SJSA1 (cell line): Measurements from ENCODE around the gene BASP1. TPM values are rescaled to one million over a fixed set of nuclear protein-coding genes. Genes with fewer than 3 reads are reported as not detected.
"Not testable (repeated sequence)": the region's sequence is repeated elsewhere in the genome, so short reads cannot be mapped to it uniquely, and the experiment has no call there.

Source experiments
- DNase-seq, 2 experiments: peaks; one replicate each; pipeline ENCODE4 v3.0.0-alpha.2; 2015 to 2020; ENCODE audit warnings: low spot score in 2 of 2, low read depth in 1 of 2
- H3K27ac ChIP-seq: fragments of 250-450 bp; sonication (Bioruptor Pico); 2 replicates; pipeline ENCODE4 v1.5.1; 2020; ENCODE audit warnings: mild to moderate bottlenecking, moderate library complexity
- H3K27me3 ChIP-seq: fragments of 250-450 bp; sonication (Bioruptor Pico); replicated peaks from 2 replicates; pipeline ENCODE4 v1.5.1; 2020; ENCODE audit warnings: mild to moderate bottlenecking, moderate library complexity
- H3K36me3 ChIP-seq: fragments of 250-450 bp; sonication (Bioruptor Pico); 2 replicates; pipeline ENCODE4 v1.5.1; 2020; ENCODE audit warnings: mild to moderate bottlenecking
- H3K4me1 ChIP-seq: fragments of 250-450 bp; sonication (Bioruptor Pico); replicated peaks from 2 replicates; pipeline ENCODE4 v1.6.1; 2021; ENCODE audit warnings: mild to moderate bottlenecking
- H3K4me3 ChIP-seq: fragments of 250-450 bp; sonication (Bioruptor Pico); 2 replicates; pipeline ENCODE4 v1.5.1; 2020; ENCODE audit warnings: mild to moderate bottlenecking
- H3K9me3 ChIP-seq: fragments of 250-450 bp; sonication (Bioruptor Pico); replicated peaks from 2 replicates; pipeline ENCODE4 v1.5.1; 2020; ENCODE audit warnings: mild to moderate bottlenecking
- total RNA-seq: library from RNA; depleted of rRNA; stranded (reverse); fragments of >200 nt; shearing (Covaris generic); gene quantifications from 2 replicates; pipeline ENCODE4 v1.2.3, GENCODE V29; 2014

Gene BASP1
- total RNA-seq, 1 experiment from 2014 or later = 523 TPM

DNA sequence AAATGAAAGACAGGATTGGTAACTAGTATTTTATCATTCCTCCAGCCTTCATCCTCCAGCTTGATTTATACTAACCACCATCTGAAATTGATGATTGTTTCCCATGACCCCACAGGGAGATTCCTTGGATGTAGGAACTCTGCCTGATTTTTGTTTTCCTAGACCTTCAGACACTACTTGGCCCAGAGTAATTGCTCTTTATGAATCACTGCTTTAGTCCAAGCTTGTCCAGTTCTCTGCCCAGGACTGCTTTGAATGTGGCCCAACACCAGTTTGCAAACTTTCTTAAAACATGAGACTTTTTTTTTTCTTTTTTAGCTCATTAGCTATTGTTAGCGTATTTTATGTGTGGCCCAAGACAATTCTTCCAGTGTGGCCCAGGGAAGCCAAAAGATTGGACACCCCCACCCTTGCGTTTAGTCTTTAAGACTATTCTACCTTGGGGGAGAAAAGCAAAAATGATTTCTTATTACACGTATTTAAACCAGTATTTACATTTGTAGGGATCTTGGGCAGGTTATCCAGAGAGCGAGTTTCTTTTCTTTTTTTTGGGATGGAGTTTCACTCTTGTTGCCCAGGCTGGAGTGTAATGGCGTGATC is 18.4 kb downstream of the BASP1 start:
- Histone ChIP-seq H3K4me1 (peaks cover 69% of the 10 kb centered on the region), H3K4me3 (peak overlapping the region; percentile 8), H3K9me3 (no peaks in the 10 kb centered on the region), H3K27me3 (no peaks in the 10 kb centered on the region), H3K27ac (peak overlapping the region; percentile 88), H3K36me3 (peaks cover 71% of the 10 kb centered on the region)
- peak; percentile 84 to 93 for DNase-seq

DNA sequence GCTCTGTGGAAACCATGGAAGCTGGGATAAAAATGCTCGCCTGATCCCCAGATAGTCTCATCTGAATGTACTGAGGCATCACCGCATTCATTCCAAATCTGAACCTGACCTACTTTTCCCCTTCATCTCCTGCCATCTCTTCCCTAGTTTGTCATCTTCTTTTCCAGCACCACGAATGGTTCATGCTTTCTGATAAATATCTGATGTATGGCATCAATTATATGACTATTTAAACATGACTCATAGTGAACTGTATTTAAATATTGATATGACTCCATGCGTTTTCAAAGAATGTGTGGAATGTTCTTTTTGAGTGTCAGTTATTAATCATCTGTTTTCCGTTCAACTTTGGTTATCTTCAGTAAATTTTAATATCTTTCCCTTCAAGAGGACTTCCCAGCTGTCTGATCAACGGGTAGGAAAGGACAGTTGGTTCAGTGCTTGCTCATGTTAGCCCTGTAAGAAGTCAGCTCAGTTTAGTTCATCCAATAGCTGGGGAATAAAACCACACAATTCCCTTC is 21.1 kb downstream of the BASP1 start:
- Histone ChIP-seq H3K27ac (peak overlapping the region; percentile 58), H3K36me3 (peaks cover 68% of the 10 kb centered on the region), H3K4me1 (peaks cover 73% of the 10 kb centered on the region), H3K4me3 (no peak overlapping the region), H3K27me3 (no peaks in the 10 kb centered on the region), H3K9me3 (no peaks in the 10 kb centered on the region)
- DNase-seq = peak in 1 of 2 experiments; percentile 71

DNA sequence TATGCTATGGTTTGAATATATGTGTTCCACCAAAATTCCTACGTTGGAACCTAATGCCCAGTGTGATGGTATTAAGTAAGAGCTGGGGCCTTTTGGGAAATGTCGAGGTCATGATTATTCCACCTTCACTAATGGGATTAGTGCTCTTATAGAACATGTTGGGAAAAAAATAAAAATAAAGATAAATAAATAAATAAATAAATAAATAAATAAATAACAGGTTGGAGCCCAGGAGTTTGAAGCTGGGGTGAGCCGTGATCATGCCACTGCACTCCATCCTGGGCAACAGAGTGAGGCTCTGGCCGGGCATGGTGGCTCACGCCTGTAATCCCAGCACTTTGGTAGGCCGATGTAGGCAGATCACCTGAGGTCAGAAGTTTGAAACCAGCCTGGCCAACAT is 22.5 kb downstream of the BASP1 start:
- DNase-seq = no peak
- peaks cover 67% of the 10 kb centered on the region for H3K36me3 ChIP-seq
- H3K27me3 ChIP-seq = no peaks in the 10 kb centered on the region
- H3K4me1 ChIP-seq = peaks cover 60% of the 10 kb centered on the region
- no peak overlapping the region for H3K4me3 ChIP-seq
- no peaks in the 10 kb centered on the region for H3K9me3 ChIP-seq
- H3K27ac ChIP-seq = peak overlapping the region; percentile 58; the same call in 1 of the 2 replicates

DNA sequence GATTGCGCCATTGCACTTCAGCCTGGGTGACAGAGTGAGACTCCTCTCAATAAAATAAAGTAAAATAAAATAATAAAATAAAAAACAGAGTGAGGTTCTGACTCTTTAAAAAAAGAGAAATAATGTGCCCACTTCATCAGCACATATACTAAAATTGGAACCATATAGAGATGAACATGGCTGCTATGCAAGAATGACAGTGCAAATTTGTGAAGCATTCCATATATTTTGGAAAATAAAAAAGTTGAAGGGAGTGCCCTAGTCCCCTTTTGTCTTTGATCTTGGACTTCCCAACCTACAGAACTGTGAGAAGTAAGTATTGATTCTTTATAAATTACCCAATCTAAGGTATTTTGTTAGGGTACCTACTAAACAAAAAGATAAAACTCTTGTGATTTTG is 23.1 kb downstream of the BASP1 start:
- Histone ChIP-seq H3K36me3 (peaks cover 66% of the 10 kb centered on the region), H3K4me1 (peaks cover 54% of the 10 kb centered on the region), H3K9me3 (no peaks in the 10 kb centered on the region), H3K27me3 (no peaks in the 10 kb centered on the region), H3K27ac (peak overlapping the region; percentile 18; the same call in 1 of the 2 replicates), H3K4me3 (no peak overlapping the region)
- no peak for DNase-seq

DNA sequence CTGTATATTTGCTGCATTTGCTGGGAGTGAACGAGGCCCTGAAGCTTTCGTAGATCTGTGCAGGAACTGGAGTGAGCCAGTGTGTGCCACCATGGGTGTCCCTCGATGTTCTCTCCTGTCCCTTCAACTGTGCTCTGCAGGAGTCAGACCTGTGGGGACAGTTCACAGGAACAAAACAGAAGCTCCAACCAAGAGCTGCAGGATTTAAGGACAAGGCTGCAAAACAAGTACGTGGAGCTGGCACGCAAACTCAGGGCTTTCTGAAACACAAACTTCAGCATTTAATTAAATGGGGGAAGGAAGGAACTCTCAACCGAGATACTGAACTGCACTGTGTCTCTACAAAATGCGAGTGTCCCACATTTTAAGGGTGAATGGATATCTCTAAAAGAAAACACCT is 24.2 kb downstream of the BASP1 start:
- peaks cover 46% of the 10 kb centered on the region for H3K4me1 ChIP-seq

DNA sequence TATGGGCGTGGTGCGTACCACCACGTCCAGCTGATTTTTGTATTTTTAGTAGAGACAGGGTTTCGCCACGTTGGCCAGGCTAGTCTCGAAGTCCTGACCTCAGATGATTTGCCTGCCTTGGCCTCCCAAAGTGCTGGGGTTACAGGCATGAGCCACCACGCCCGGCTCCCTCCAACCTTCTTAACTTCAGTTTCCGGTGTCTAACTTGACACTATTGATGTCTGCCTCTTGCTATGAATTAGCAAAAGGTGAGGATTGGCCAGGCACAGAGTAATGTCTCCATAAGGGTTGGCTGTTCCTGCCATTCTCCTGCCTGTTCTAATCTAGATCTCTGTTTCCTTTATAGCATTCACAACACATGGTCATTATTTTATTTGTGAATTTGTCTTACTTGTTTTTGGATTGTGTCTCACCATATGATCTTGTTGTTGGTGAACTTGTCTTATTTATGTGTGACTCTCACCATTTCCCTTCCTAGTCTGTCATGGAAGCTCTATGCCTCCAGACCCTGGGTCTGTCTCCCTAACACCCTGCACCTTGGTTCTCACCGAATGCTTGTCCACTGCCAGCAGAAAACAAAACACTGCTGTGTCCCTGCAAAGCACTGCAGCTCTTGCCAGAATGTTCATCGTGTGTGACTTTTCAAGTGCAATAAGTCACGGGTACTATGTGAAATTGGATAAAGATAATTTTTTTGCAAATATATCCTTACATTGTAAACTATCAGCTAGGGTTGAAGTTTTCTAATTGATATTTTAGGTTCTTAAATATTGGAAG is 26.0 kb downstream of the BASP1 start:
- H3K27ac ChIP-seq = no peak overlapping the region
- peaks cover 74% of the 10 kb centered on the region for H3K36me3 ChIP-seq
- H3K9me3 ChIP-seq = no peaks in the 10 kb centered on the region
- H3K4me1 ChIP-seq = peaks cover 48% of the 10 kb centered on the region
- no peak for DNase-seq
- no peaks in the 10 kb centered on the region for H3K27me3 ChIP-seq
- H3K4me3 ChIP-seq = no peak overlapping the region

More for the DNA sequence above, 24.2 kb downstream of the BASP1 start:
- no peaks in the 10 kb centered on the region for H3K9me3 ChIP-seq
- DNase-seq = no peak
- no peak overlapping the region for H3K27ac ChIP-seq
- H3K27me3 ChIP-seq = no peaks in the 10 kb centered on the region
- H3K36me3 ChIP-seq = peaks cover 69% of the 10 kb centered on the region
- H3K4me3 ChIP-seq = no peak overlapping the region

DNA sequence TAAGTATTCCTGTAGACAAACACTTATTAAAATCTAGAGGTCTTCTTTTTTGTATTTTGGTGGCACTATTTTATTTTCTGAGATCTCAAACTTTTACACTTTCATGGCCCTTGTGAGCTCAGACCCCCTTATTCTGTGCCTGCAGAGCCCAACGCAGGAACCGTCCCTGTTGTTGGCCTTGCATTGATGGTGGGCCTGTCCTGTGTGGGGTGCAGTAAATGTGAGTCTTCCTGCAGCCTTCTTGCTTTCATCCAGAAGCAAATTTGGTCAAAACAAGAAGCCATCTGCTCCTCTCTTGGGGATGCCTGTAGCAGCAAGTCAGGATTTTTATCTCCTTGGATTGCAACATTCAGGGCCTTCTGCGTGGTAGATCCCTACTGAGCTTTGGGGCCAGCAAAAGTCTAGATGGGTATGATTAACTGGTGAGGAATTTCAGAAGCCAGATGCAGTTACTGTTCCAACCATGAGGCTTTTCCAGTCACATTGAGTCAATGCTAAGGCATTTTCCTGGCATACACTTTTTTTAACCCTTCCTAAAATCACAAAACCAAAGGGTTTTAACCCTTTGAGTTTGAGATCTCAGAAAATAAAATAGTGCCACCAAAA is 31.7 kb downstream of the BASP1 start:
- peaks cover 53% of the 10 kb centered on the region for H3K4me1 ChIP-seq
- H3K27ac ChIP-seq = peak overlapping the region; percentile 61
- H3K9me3 ChIP-seq = no peaks in the 10 kb centered on the region
- DNase-seq = peak; percentile 89 to 90
- H3K36me3 ChIP-seq = peaks cover 65% of the 10 kb centered on the region
- H3K27me3 ChIP-seq = no peaks in the 10 kb centered on the region
- no peak overlapping the region for H3K4me3 ChIP-seq

DNA sequence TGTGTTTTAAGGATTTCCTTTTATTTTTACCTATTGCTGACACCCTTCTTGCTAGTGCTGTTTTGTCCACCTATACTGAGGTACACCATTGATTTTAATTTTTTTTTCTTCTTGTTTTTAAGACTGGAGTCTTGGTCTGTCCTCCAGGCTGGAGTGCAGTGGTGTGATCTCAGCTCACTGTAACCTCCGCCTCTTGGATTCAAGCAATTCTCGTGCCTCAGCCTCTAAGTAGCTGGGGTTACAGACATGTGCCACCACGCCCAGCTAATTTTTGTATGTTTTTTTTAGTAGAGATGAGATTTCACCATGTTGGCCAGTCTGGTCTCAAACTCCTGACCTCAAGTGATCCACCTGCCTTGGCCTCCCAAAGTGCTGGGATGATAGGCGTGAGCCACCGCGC is 32.4 kb downstream of the BASP1 start:
- peaks cover 69% of the 10 kb centered on the region for H3K36me3 ChIP-seq
- not testable (repeated sequence) for H3K4me3 ChIP-seq, DNase-seq, H3K27me3 ChIP-seq, H3K9me3 ChIP-seq
- H3K4me1 ChIP-seq = peaks cover 60% of the 10 kb centered on the region
- peak overlapping the region; percentile 61 for H3K27ac ChIP-seq

DNA sequence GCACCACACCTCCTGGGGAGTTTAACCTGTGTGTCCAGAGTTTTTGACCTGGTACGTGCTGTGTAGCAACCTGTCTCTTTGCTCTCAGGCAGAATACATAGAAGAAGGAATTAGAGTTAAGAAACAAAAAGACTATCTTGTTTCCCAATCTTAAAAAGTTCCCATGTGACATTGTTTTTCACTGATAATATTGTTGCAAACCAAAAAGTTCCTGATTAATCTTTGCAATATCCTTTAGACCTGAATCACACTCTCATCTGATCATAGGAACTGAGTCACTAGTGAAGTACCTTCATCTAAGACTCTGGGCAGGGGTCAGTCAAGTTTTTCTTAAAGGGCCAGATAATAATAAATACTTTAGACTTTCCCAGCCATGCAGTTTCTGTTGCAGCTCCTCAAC is 35.1 kb downstream of the BASP1 start:
- H3K27me3 ChIP-seq = no peaks in the 10 kb centered on the region
- H3K4me3 ChIP-seq = no peak overlapping the region
- peaks cover 77% of the 10 kb centered on the region for H3K36me3 ChIP-seq
- no peaks in the 10 kb centered on the region for H3K9me3 ChIP-seq
- peaks cover 76% of the 10 kb centered on the region for H3K4me1 ChIP-seq
- no peak for DNase-seq
- no peak overlapping the region for H3K27ac ChIP-seq

DNA sequence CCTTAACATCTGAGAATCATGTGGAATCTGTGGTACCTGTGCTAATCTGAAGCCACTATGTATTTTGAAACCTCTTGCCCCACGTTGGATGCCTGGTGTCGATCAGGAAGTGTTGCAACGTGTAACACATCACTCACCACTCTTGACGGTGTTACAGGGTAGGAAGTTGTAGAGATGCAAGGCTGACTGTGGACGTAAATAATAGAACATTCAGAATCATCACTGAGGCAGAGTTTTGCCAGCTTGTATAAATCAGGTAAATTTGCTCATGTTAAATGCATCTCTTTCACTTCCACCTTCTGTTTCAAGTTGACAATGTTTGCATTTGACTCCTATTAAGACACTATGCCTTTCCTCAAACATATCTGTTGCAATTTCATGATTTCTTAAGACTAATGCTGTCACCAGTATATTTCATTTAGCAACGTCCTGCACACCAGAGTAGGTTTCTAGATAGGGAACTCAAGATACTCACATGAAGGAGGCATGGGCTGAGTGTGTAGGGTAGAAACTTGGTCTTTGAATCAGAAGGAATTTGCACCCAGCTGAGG is 38.1 kb downstream of the BASP1 start:
- DNase-seq = no peak
- Histone ChIP-seq H3K36me3 (peaks cover 77% of the 10 kb centered on the region), H3K4me1 (peaks cover 79% of the 10 kb centered on the region), H3K4me3 (no peak overlapping the region), H3K27ac (no peak overlapping the region), H3K9me3 (peaks cover 4% of the 10 kb centered on the region; the same call in 1 of the 2 replicates), H3K27me3 (no peaks in the 10 kb centered on the region)

DNA sequence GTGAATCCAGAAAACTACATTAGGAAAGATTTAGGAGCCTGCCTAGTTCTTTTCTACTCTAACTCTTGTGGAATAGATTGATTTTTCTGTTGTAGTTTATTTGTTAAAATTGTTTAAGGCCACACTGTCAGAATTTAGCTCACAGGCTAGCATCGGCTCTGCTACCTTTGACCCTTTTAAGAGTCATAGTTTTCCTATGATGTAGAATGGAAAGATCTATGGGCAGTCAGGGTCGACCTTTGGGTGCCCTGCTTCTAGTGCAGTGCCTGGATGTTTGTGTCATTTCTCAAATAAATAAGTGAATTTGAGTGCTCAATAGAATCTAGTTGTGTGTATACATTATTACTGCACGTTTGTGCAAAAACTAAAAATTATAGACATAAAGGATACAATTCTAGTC is 38.7 kb downstream of the BASP1 start:
- Histone ChIP-seq H3K4me3 (no peak overlapping the region), H3K27me3 (no peaks in the 10 kb centered on the region), H3K9me3 (peaks cover 4% of the 10 kb centered on the region; the same call in 1 of the 2 replicates), H3K36me3 (peaks cover 74% of the 10 kb centered on the region), H3K27ac (no peak overlapping the region), H3K4me1 (peaks cover 85% of the 10 kb centered on the region)
- no peak for DNase-seq

DNA sequence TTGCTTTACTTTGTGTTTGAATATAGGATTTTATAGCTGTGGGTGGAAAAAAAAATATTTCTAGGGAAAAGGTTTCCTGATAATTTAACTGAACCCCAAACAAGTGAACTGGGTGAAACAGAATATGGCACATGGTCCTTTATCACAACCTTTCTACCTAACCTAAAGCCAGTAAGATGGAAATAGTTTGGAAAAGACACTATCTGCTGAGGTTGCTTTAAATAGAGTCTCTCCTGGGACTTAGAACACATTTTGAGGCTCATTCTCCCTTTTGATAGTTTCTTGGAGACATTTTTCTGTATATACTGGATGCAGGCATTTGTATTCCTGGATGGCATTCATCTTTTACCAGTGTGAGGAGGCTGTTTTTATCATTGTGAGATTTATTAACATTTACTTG is 39.4 kb downstream of the BASP1 start:
- peaks cover 82% of the 10 kb centered on the region for H3K4me1 ChIP-seq
- peaks cover 4% of the 10 kb centered on the region; the same call in 1 of the 2 replicates for H3K9me3 ChIP-seq
- H3K4me3 ChIP-seq = no peak overlapping the region
- no peak overlapping the region for H3K27ac ChIP-seq
- no peaks in the 10 kb centered on the region for H3K27me3 ChIP-seq
- DNase-seq = no peak
- H3K36me3 ChIP-seq = peaks cover 74% of the 10 kb centered on the region

DNA sequence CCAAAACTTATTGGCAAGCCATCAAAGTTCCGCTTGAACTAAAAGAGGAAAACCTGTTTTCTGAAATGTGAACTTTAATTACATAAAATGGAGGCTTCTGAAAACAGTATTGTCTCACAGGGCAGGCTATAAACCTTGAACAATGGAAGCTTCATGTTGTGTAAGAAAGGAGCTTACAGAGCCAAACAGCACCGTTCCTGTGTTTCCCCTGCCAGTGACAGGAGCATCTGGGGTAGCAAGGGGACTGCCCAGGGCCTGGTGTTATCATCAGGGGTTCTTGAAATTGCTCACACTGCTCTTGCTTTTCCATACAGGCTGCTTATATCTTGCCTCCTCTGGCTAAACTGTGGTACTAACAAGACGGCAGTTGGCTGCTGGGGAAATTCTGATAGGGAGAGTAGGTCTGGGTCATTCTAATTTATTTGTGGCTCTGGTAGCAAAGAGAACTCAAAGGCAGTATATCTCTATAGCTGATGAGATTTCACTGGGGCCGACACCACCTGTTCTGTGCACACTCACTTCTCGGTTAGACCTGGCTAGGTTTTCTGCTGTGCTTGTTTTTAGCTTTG is 40.4 kb downstream of the BASP1 start:
- H3K4me3 ChIP-seq = no peak overlapping the region
- no peak for DNase-seq
- H3K27me3 ChIP-seq = no peaks in the 10 kb centered on the region
- H3K9me3 ChIP-seq = peaks cover 4% of the 10 kb centered on the region; the same call in 1 of the 2 replicates
- peak overlapping the region; percentile 3; the same call in 1 of the 2 replicates for H3K27ac ChIP-seq
- H3K36me3 ChIP-seq = peaks cover 71% of the 10 kb centered on the region
- peaks cover 72% of the 10 kb centered on the region for H3K4me1 ChIP-seq
